ENCODE data around the gene NTRK2. TPM values are rescaled to one million over a fixed set of nuclear protein-coding genes. Genes with fewer than 3 reads are reported as not detected.
A peak's percentile ranks its signal among the peaks of the same experiment; 100 is the strongest.

The NTRK2 gene
- total and polyA plus RNA-seq, 8 donors: 6.0 to 31.4 (median 14.5) TPM

GRCh38 chr9:84781931-84782866 is 112.7 kb downstream of the NTRK2 start:
- DNase-seq (no peak), FAIRE-seq (no peak), ATAC-seq (no peak)
- Histone ChIP-seq H3K4me1 (no peaks in the 10 kb centered on the region), H3K4me3 (no peak overlapping the region), H3K36me3 (no peaks in the 10 kb centered on the region), H3K27me3 (no peaks in the 10 kb centered on the region), H3K9me3 (no peaks in the 10 kb centered on the region), H3K27ac (no peak overlapping the region)
- no peak for TF ChIP-seq CTCF (IDR thresholded peaks at IDR 0.05)
- intact Hi-C loops (cut with DNase I): no loop called here
- WGBS, 2 donors: 45 to 54% methylated on average over 11 of the region's 11 CpGs

GRCh38 chr9:84785792-84786547 is 116.4 kb downstream of the NTRK2 start:
- no peaks in the 10 kb centered on the region for H3K9me3 ChIP-seq
- H3K36me3 ChIP-seq: no peaks in the 10 kb centered on the region
- no peak for ATAC-seq
- H3K27me3 ChIP-seq: no peaks in the 10 kb centered on the region
- H3K4me3 ChIP-seq: no peak overlapping the region
- no peak for DNase-seq
- 68 to 86% methylated on average over 4 of the region's 4 CpGs for WGBS, 2 donors
- no peak overlapping the region for H3K27ac ChIP-seq
- no peak for FAIRE-seq
- intact Hi-C loops (cut with DNase I): no loop called here
- H3K4me1 ChIP-seq: no peaks in the 10 kb centered on the region
- TF ChIP-seq CTCF (IDR thresholded peaks at IDR 0.05): no peak

- FAIRE-seq: no peak
- no peak for TF ChIP-seq CTCF (IDR thresholded peaks at IDR 0.05)
- Histone ChIP-seq H3K27me3 (no peaks in the 10 kb centered on the region), H3K4me3 (no peak overlapping the region), H3K36me3 (no peaks in the 10 kb centered on the region), H3K4me1 (no peaks in the 10 kb centered on the region), H3K27ac (no peak overlapping the region), H3K9me3 (no peaks in the 10 kb centered on the region)
- WGBS, 2 donors: 74 to 77% methylated on average over 5 of the region's 5 CpGs
- intact Hi-C loops (cut with DNase I): no loop called here
- ATAC-seq: peak in 2 of 4 donors; percentile 22 to 59
- DNase-seq: no peak
These were observed 119.4 kb downstream of the NTRK2 start for GRCh38 chr9:84788803-84789462.

- ATAC-seq (peak in 1 of 4 donors; percentile 37), FAIRE-seq (no peak), DNase-seq (no peak)
- Histone ChIP-seq H3K27ac (no peak overlapping the region), H3K36me3 (no peaks in the 10 kb centered on the region), H3K27me3 (no peaks in the 10 kb centered on the region), H3K4me1 (no peaks in the 10 kb centered on the region), H3K9me3 (no peaks in the 10 kb centered on the region), H3K4me3 (no peak overlapping the region)
- intact Hi-C loops (cut with DNase I): no loop called here
- TF ChIP-seq CTCF (IDR thresholded peaks at IDR 0.05): no peak
- WGBS, 2 donors: 42 to 54% methylated on average over 5 of the region's 5 CpGs
These were observed 119.9 kb downstream of the NTRK2 start for GRCh38 chr9:84789463-84789830.

Measured in pancreas (tissue), 10 donors.